Activated CD8-positive, alpha-beta memory T cell treated with anti-CD3 and anti-CD28 coated beads, Interleukin-2, amount 50 U/mL, for 1 hour (primary cell): ENCODE measurements around the gene APOL2.
"Not testable (repeated sequence)": the region's sequence is repeated elsewhere in the genome, so short reads cannot be mapped to it uniquely, and the experiment has no call there.

Source experiments
- DNase-seq: peaks from one replicate; pipeline ENCODE4 v3.0.0-alpha.2; 2020; ENCODE audit errors: extremely low read depth

Gene APOL2

DNA sequence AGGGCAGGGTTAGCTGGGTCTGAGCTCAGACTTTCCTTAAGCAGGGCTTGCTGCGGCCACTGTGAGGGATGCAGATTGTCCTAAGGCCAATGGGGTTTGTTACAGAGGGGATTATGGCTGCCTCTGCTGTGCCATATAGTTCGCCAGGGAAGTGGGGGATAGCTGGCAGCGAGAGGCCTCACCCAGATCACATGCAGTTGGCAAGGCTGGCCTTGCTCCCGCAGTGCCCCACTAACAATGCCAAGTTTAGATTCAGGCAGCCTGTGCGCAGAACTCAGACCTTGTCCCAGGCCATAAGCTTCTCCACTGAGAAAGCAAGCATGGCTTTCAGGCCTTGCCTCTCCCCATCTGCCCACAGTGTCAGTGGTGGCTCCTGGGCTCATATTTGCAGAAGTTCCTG, 4.7 kb upstream of the APOL2 start:
- no peak for DNase-seq

DNA sequence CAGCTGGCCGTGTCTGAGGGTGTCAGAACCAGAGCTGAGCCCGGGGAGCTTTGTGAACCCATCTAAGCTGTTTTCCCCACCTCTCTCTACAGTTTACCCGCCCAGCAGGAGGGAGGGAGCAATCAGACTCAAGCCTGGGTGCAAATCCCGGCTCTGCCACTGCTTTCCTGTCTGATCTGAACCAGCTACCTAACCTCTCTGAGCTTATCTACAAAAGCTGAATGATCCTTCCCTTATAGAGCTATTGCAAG, 252 bp downstream of the APOL2 start:
- no peak for DNase-seq

DNA sequence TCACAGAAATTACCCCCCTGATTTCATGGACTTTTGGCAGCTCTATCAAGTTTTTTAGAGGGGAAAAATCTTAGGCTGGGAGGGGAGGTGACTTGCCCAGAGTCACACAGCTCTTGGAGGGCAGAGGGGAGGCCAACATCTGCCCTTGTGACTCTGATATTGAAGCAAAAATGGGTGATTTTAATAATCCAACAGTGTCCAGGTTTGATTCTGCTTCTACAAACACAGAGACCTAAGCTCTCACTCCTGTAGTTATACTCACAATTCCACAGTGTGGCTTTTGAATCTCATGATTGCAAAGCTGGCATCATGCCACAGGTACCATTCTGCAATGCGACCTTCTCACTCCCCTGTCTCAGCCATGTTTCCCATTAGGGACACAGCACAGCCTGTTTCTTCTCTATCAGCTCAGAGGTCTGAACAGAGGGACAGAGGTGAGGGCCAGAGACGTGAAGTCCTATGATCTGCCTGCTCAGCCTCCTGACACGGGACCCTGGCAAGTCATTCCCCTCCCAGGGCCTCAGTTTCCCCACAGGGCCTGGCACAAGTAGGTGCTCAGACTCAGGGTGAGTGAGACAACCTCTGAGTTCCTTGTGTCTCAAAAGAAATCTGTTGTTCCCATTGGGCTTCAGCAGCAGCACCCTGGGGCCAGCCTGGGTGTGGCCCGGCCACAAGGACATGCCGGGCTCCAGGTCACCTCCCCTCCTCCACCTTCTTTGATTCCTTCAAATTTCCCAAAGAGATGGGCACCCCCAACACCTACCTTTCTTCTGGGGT, 766 bp downstream of the APOL2 start:
- no peak for DNase-seq

DNA sequence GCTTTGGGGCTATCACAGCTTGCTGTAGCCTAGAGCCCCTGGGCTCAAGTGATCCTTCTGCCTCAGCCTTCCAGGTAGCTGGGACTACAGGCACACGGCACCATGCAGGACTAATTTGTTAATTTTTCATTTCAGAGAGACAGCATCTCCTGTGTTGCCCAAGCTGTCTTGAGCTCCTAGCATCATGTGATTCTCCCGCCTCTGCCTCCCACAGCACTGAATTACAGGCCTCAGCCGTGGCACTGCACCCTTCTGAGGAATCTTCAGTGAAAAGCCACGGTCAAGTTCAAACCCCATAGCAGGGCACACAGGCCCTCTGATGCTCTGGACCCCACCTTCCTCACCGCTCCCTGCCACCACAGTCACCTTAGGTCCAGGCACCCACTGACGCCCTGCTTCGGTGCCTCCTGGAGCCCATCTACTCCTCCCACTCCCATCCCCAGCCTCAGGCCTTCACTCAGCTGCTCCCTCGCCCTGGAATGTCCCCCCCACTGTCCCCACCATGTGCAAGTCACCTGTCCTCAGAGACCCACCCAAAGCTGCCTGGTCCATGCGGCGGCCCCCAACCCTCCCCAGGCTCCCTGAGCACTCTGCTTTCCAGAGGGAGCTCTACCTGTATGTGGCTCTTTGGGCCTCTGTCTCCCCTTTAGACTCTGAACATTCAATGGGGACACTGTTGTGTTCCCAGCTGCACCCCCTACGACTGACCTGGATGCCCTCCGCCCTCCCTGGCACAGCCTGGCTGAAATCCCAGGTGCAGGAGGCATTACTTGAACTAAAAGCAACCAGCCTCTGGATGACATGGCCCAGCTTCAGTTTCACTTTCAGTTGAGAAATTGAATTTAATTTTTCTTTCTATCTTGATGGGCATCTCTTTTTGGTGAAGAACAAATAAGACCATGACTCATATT, 1.6 kb downstream of the APOL2 start:
- DNase-seq, result no peak

DNA sequence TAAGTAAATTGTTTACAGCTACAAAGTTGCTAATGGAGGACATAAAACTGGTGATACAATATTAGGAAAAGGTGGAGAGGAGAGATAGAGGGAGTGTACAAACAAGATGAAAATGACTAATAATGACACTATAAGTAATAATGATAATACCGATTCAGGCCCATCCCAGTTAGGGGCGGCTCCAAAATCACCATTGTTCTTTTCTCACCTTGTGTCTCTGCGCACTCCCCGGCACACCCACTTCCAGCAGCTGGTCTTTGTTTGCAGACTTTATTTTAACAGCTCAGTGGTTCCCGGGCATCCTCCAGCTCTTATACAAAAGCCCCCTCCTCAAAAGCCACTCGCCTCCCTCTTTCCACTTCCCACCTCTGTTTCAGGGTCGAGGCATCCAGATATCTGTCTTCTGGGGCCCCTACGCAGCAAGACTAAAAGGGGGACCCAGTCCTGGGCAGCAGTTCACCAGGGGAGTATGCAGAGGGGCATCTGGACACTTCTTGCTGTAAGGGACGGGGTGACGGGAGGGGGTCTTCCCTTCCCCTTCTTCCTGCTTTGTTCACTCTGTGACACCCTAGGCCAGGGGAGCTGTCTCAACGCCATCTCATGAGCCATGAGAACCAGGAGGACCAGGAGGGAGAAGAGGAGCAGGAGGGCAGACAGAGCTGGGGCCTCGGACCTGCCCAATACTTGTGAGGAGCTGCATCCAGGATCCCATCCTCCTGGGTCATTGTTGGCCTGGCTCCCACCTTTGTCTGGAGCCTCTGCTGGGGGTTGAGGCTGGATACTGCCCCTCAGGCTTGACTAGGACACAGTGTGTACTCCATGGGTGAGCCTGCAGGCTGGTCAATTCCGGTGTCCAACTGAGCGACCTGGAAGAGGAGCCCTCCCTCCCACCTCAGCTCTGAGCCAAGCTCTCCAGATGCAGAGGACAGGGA, 2.7 kb downstream of the APOL2 start:
- no peak for DNase-seq

DNA sequence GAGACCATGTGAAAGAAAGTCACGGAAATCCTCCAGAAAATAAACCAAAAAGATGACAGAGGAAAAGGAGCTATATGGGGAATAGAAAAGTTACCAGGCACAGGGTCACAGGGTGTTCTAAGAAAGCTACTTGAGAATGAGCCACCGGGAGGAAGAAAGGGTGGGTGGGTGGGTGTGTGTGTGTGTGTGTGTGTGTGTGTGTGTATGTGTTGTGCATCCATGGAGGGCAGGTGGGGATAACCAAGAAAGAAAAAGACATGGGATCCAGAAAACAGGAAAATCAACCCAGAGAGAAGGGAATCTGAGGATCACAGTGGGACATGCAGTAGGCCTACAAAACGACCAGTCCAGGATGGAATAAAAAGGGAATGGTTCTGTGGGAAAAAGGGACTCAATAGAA, 3.7 kb downstream of the APOL2 start:
- no peak for DNase-seq

DNA sequence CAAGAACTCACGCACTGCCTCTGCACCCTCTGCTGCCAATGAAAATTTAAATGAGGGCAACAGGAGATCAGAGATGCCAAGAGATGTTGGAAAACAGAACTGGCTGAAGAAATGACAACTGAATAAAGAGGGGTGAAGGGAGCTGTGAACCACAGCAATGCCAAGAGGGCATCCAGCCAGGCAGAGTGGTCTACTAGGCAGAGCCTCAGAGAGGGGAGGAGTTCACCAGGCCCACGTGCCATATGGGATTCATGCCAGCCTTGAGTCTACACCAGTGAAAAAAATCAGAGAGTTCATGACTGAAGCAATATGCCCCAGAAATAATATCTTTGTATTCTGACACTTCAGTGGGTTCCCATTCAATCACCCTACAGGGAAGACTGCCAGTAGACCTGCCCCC, 4.4 kb downstream of the APOL2 start:
- DNase-seq, result no peak

DNA sequence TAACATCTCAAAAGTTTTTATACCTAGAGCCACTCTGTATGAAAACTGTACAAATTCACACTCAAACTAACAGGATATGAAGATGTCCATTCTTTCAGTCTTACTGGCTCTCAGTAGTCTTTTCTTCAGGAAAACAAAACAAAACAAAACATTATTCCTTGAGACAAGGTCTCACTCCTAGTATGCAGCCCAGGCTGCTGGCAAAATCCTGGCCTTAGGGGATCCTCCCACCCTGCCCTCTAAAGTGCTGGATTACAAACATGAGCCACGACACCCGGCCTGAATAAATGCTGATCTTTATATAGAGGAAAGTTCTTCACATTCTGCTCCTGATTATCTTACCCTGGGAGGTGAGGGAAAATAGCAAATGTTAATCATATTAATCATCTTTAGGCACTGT, 5.1 kb downstream of the APOL2 start:
- no peak for DNase-seq

DNA sequence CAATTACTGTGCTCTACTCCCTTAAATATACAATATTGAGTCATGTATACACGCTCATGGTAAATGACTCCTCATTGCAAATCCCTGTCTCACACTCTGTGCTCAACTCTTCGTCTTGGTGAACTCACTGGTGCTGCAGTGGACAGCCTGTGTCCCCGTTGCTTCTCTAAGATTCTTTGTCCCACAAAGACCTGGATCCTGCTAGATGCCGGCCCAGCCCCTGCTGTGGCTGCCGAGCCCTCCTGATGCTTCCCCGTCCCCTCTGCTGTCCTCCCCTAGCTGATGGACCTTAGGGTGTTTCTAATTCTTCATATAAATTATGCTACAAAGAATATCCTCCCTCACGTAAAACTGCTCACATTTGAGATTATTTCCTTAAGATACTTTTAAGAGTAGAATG, 5.5 kb downstream of the APOL2 start:
- DNase-seq, result no peak

DNA sequence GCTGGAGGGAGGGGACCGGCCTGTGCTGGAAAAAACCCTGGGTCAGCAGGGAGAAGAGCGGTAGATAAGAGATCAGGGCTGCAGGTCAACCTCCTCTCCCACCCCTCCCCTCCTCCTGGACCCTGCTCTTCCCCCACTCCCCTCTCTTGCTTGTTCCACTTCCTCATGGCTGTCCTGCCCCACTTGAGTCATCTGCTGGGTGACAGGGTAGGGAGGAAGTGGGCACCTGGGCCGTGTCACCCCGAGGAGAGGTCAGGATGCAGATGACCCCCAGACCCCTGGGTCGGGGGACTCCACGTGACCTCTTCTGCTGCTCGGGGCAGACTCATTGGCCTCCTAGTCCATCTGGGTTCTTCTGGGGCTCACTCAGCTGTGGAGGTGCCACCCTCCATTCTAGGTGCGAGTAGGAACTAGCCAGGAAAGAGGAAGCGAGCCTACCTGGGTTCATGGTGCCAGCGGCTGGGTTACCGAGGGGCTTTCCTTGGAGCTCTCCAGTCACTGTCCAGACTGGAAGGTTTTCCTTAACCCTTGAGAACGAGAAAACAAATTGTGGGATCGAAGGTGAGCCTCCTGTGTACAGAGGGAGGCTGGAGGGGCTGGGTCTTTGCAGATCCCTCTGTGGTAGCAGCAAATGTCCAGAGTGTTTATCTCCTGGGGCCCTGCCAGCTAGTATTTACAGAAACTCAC, 6.5 kb downstream of the APOL2 start:
- no peak for DNase-seq

DNA sequence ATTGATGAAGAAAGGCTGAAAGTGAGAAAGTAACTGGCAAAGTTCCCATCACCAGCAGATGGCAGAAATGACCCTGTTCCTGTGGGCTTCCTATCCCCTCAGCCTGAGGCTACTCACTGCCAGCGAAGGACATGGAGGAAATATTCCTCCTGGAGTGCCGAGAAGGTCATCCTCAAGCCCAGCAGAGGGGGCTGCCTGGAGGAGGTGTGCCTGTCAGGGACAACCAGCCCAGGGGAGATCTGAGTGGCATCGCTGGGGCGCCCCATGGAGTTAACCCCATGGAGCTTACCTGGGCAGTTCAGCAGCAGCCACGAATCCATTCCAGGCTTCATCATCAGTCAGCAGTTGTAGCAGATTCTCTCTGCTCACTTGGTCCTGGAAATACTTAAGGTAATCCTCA, 8.3 kb downstream of the APOL2 start:
- not testable (repeated sequence) for DNase-seq

DNA sequence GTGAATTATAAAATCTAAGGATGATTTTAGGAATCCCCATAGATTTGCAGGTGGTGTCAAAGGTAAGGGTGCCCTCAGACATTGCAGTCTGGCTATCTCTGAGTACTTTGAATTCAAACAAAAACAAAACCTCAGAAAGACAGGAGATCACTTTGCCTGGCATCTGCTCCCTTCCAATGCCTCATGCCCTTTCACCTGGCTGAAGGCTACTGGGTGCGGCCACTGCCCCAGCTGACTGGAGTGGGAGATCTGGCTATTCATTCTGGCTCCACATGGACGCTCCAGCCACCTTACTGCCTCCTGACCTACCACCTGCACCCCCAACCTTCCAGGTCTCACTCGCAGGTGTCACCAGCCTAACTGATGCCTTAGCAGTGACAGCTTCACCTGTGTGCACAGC, 9.7 kb downstream of the APOL2 start:
- DNase-seq, result not testable (repeated sequence)

DNA sequence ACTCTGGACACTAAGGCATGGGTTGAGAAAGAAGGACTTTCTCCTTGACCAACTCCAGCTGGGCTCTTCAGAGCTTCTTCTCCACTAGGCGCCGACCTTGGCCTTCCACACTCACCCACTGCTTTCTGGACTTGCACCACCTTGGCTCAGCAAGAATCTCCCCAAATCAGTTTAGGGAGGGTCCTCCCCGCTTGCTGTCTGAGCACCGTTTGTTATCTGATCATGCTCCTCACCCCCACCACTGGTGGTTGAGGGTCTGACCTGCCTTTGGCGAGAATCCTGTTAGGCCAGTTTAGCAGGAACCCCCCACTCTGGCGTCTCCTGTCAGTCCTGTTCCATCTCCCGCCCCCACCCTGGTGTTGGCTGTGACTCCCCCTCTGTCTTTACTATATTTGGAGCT, 10.4 kb downstream of the APOL2 start:
- DNase-seq, result no peak

DNA sequence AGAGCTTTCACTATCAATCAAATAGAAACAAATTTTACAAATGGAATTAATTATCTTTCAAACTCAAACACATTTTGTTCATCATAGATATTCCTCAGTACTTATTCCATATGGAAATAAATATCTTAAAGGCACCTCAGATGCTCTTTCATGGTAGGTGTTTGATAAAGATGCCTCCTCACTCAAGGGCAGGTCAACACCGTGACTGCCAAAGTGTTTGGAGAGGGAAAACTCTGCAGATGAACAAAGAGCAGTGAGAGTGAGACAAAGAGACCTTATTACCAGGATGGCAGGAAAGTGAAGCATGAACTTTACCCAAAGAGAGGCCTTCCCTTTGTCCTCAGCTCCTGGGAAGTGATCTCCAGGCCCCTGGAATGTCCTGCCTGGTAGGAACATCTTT, 11.0 kb downstream of the APOL2 start:
- DNase-seq, result not testable (repeated sequence)

DNA sequence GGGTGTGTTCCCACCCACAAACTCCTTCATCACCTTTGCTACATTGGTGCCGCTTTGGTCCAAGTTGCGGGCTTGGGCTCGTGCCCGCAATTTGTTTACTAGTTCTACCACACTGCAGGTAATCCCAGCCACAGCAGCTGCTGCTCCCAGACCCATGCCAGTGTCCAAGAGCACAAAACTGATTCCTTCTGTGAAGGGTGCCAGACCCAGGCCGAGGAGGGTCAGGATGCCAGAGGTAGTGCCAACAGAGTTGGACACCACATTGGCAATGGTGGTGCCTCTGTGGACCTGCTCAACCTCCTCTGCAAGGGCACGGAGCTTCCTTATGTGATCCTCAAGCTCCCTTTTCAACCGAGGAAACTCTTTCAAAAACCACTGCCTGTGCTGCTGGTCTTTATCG, 11.5 kb downstream of the APOL2 start:
- DNase-seq, result no peak

DNA sequence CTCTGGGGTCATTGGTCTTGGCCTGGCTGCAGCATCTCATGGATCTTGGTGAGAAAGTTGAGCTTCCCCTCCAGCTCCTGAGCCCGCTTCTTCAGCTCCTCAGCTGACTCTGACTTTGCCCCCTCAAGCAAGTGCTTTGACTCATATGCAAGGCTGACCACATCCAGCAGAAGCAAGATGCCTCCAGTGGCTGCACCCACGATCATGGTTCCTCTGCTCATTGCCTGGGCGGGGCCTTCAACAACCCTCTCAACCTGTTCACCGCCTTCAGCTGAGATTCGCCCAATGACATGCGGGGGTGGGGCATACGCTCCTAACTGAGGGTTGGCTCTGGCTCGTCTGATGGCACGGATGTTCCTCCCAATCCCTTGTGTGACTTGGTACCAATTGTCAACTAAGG, 11.9 kb downstream of the APOL2 start:
- no peak for DNase-seq

DNA sequence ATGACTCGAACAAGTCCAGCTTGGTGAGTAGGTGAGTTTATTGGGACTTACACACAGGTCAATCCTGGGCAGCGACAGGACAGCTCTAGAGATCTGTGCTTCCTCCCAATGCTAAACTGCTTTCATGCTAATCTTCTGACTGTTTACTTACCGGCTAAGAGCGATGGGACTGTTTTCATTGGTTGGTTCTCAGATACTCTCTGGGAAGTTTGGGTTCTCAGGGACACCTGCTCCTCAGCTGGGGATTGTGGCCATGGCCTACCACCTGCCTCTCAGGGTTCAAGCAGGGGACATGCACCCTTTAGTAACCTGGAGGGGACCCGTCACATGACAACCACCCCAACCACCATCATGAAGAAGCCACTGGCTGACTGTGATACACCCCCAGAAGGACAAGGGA, 13.1 kb downstream of the APOL2 start:
- no peak for DNase-seq

DNA sequence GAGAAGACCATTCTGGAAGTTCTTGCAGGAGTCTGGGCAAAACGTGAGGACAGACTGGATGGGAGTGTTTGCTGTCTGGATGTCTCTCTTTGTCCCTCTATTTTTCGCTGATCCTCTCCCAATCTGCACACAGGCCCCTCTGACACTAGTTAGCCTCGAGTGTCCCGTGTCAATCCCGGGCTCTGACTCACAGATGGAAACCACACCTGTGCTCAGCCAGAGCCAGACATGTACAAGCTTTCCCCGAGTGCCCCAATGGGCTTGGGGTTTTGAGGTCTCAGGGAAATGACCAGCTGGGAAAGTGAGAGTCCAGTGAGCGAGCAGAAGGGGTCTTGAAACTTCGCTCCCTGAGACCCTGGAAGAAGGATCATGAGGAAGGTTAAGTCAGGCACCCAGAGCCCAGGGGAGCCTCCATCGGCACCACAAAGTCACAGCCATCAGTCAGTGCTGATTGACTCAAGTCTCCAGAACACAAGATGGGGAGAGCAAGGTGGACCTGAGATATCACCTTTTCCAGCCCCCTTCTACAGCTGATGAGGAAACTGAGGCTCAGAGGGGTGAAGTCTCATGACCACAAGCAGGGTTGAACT, 13.9 kb downstream of the APOL2 start:
- no peak for DNase-seq

DNA sequence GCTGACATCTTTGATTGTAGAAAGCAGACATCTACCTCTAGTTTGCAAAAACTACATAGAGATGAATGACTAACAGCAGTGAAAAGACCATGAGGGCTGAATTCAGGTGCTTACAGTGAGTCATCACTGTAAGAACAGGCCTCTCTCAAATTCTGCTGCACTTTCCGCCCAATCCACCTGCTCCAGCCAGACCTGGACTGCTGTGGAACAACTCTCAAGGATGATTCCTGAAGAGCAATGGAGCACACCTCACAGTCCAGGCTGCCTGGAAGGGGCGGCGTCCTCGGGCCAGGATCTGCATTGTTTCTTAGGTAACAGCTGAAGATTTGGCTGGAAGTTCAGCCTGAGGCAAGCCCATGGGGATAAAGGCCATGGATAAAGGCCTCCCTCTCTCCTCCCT, 15.1 kb downstream of the APOL2 start:
- no peak for DNase-seq

DNA sequence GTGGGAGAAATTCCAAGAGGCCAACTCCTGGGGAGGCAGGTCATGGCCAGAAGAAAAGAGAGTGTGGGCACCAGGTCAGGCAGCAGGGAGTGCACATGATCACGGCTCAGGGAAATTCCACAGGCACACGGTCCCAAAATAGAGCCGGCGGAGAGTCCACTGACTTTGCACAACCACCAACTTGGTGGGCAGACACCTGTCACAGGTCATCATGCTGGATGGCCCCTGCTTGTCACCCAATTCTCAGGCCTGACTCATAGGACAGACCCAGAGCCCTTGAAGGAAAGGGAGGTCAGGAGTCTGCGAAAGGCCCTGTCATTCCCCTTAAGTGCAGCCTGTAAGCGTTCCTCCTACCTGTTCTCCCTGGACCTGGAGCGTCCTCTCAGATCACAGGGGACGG, 15.8 kb downstream of the APOL2 start:
- DNase-seq, result no peak

DNA sequence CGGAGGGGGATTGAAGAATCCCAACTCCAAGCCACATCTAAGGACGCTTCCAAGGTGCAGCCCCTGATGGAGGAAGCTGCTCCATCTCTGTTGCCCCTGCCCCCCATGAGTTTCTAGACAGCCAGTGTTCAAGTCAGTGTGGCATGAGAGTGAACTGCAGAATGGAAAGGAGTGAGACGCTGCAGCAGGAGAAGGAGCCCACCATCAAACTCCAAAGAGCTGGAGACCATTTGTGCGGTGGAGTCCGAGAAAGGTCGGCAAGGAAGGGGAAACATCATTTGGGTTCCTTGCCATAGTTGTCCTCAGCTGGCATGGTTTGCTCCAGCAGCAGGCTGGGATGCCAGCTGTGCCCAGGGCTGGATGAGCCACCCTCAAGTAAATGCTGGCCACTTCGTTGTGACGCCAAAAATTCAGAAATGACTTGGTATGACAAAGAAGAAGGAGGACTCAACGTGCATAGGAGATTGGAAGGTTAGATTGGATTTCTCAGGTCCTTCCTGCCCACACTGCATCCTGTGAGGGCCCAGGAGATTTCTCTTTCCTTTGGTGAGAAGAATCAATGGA, 16.4 kb downstream of the APOL2 start:
- no peak for DNase-seq
